Kidney epithelial cell (primary cell): Measurements from ENCODE around the gene GFRA3. TPM values are rescaled to one million over a fixed set of nuclear protein-coding genes. Genes with fewer than 3 reads are reported as not detected.

Experiments
- DNase-seq: peaks from one replicate; pipeline ENCODE4 v3.0.0-alpha.2; 2010; ENCODE audit warnings: low read depth
- H3K27me3 ChIP-seq: 2 replicates; pipeline ENCODE4 v1.6.0; 2011; ENCODE audit warnings: low read length; ENCODE audit not compliant: control insufficient read depth, insufficient read depth
- H3K36me3 ChIP-seq: 2 replicates; pipeline ENCODE4 v1.5.1; 2011; ENCODE audit warnings: low read length; ENCODE audit not compliant: control insufficient read depth, insufficient read depth
- H3K4me3 ChIP-seq: 2 replicates; pipeline ENCODE4 v1.5.1; 2011; ENCODE audit warnings: low read depth, mild to moderate bottlenecking, control low read depth, low read length
- CTCF ChIP-seq: IDR thresholded peaks from 2 replicates; pipeline ENCODE4 v1.5.1; 2011; ENCODE audit warnings: mild to moderate bottlenecking, moderate library complexity, low read length, control low read depth, inconsistent platforms; ENCODE audit not compliant: insufficient read depth, poor library complexity, severe bottlenecking
- total RNA-seq: library from RNA; depleted of rRNA; stranded (reverse); fragments of >200 nt; gene quantifications from 2 replicates; pipeline ENCODE4 v1.2.3, GENCODE V29; 2015

Gene GFRA3
- total RNA-seq, 1 donor from 2014 or later: 0.08 TPM

- DNase-seq: no peak
- Histone ChIP-seq H3K4me3 (no peak overlapping the region), H3K27me3 (no peaks in the 10 kb centered on the region), H3K36me3 (no peaks in the 10 kb centered on the region)
- no peak for TF ChIP-seq CTCF
Measured at GRCh38 chr5:138289296-138289695, 14.9 kb upstream of the GFRA3 start.

DNA sequence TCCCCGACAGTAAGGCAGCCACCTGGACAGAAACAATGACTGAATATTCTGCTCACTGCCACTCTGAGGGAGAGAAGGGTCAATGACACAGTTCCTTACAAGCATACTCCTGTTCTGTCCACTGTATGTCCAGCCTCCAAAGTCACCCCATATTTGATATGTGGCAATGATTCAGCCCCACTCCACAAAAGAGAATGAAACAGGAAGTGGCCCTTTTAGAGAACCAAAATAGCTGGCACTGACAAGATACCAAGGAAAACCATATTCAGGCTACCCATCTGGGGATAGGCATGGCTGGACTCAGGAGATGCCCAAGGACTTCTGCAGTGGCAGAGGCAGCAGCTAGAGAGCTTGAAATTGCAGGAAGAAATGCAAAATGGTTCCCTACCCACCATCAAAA is 12.8 kb upstream of the GFRA3 start:
- H3K36me3 ChIP-seq: no peaks in the 10 kb centered on the region
- TF ChIP-seq CTCF: no peak
- H3K4me3 ChIP-seq: no peak overlapping the region
- H3K27me3 ChIP-seq: no peaks in the 10 kb centered on the region
- no peak for DNase-seq

GRCh38 chr5:138282920-138283742 is 8.7 kb upstream of the GFRA3 start:
- no peaks in the 10 kb centered on the region for H3K36me3 ChIP-seq
- peak; percentile 18 for DNase-seq
- no peak overlapping the region for H3K4me3 ChIP-seq
- no peaks in the 10 kb centered on the region for H3K27me3 ChIP-seq
- peak; percentile 65 for TF ChIP-seq CTCF

DNA sequence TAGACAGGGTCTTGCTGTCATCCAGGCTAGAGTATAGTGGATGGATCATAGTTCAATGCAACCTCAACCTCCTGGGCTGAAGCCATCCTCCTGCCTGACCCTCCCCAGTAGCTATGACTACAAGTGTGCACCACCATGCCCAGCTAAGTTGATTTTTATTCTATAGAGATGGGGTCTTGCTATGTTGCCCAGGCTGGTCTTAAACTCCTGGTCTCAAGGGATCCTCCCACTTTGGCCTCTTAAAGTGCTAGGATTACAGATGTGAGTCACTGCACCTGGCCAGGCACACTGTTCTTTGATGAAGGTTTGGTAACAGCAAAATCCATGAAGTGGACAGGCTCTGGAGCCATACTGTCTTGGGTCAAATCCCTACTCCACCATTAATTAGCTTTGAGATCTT is 6.5 kb upstream of the GFRA3 start:
- TF ChIP-seq CTCF: no peak
- H3K36me3 ChIP-seq: no peaks in the 10 kb centered on the region
- H3K27me3 ChIP-seq: peaks cover 4% of the 10 kb centered on the region
- H3K4me3 ChIP-seq: no peak overlapping the region
- DNase-seq: no peak

DNA sequence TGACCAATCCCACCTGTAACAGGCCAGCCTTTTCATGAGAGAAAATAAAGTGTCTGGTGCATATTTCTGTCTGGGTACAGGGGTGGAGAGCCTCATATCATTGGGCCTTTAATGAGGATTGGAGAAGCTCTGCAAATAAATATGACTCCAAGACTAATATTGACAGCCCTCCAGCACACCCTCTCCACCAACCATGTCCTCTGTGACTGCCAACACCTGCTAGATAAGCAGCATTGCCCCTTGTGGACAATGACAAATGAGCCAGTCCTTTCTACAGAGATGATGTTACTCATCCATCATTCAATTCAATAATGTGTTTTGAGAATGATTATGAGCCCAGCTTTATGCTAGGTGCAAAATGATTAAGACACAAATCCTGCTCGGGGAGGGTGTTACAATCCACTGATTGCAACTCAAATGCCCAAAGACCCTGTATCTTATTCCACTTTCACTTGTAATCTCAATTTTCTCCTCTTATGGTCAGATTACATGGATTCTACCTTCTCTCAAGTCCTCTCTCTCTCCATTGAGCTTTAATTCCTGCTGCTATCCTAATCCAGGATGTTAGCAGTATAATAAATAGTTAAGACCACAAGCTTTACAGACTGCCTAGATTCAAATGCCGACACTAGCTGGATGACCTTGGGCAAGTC is 2.1 kb upstream of the GFRA3 start:
- Histone ChIP-seq H3K4me3 (no peak overlapping the region), H3K27me3 (peaks cover 16% of the 10 kb centered on the region), H3K36me3 (no peaks in the 10 kb centered on the region)
- DNase-seq: no peak
- no peak for TF ChIP-seq CTCF

DNA sequence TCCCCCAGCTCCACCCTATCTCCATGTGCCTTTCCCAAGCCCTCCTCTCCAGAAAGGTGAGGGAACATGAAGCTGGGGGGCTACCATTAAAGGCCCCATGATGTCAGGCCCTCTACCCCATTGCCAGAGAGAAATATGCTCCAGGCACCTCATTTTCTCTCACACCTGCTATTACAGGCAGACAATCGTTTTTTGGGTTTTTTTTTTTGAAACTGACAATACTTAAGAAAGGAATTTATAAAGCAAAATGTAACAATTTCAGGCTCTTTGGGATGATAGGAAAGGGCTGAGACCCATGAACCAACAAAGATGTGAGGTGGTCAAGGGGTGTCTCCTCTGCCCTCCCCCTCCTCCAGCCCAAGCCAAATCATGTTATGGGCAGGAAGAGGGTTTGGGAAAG is 1.5 kb upstream of the GFRA3 start:
- H3K4me3 ChIP-seq: no peak overlapping the region
- H3K36me3 ChIP-seq: no peaks in the 10 kb centered on the region
- H3K27me3 ChIP-seq: peaks cover 16% of the 10 kb centered on the region
- DNase-seq: no peak
- TF ChIP-seq CTCF: no peak
